ENCODE results near the gene TBPL2. TPM values are rescaled to one million over a fixed set of nuclear protein-coding genes. Genes with fewer than 3 reads are reported as not detected.
"Not testable (repeated sequence)": the region's sequence is repeated elsewhere in the genome, so short reads cannot be mapped to it uniquely, and the experiment has no call there.

Gene TBPL2
- total RNA-seq, 1 donor from 2014 or later, result not detected

DNA sequence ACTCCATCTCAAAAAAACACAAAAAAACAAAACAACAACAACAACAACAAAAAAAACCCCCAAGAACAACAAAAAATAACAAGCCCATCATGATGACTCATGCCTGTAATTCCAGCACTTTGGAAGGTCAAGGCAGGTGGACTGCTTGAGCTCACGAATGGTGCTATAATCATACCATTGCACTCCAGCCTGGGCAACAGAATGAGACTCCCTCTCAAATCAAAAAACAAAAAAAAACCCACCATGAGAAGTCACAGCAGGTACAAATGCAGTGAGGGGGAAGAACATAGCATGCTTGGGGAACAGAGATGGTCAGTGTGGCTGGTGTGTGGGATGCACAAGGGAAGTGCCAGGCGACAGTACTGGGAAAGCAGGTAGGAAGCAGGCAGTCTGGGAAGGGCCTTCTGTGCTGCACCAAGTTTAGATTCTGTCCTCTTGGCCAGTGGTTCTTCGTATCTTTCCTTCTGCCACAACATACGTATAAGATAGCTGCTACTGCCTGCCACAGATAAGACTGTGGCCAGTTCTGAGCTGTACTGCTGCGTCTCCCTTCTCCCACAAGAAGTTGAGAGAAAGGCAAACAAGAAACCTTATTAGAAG, 56.8 kb downstream of the TBPL2 start:
- Mint-ChIP-seq H3K36me3 (ENCODE audit: low read depth) (peaks cover 26% of the 10 kb centered on the region), H3K27ac (ENCODE audit: unreplicated experiment) (peak overlapping the region; percentile 80), H3K4me1 (ENCODE audit: low read depth) (peaks cover 14% of the 10 kb centered on the region), H3K9me3 (ENCODE audit: low read depth) (no peaks in the 10 kb centered on the region), H3K27me3 (ENCODE audit: low read depth) (no peaks in the 10 kb centered on the region), H3K4me3 (ENCODE audit: unreplicated experiment) (no peak overlapping the region)
- no peak for DNase-seq (ENCODE audit: low spot score)
- TF ChIP-seq, protein P1, sequence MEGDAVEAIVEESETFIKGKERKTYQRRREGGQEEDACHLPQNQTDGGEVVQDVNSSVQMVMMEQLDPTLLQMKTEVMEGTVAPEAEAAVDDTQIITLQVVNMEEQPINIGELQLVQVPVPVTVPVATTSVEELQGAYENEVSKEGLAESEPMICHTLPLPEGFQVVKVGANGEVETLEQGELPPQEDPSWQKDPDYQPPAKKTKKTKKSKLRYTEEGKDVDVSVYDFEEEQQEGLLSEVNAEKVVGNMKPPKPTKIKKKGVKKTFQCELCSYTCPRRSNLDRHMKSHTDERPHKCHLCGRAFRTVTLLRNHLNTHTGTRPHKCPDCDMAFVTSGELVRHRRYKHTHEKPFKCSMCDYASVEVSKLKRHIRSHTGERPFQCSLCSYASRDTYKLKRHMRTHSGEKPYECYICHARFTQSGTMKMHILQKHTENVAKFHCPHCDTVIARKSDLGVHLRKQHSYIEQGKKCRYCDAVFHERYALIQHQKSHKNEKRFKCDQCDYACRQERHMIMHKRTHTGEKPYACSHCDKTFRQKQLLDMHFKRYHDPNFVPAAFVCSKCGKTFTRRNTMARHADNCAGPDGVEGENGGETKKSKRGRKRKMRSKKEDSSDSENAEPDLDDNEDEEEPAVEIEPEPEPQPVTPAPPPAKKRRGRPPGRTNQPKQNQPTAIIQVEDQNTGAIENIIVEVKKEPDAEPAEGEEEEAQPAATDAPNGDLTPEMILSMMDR (IDR thresholded peaks at IDR 0.05), result no peak

DNA sequence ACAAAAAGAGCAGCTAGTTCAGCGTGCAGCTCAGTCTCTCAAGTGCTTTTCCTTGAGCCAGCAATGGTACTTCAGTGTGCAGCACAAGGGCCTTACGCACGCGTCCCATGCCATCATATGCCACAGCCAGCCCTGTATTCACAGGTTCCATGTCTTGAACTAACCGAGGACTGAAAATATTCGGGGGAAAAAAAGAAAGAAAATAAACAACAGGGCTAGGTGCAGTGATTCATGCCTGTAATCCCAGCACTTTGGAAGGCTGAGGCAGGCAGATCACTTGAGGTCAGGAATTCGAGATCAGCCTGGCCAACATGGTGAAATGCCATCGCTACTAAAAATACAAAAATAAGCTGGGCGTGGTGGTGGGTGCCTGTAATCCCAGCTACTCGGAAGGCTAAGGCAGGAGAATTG, 57.4 kb downstream of the TBPL2 start:
- H3K27me3 Mint-ChIP-seq (ENCODE audit: low read depth); H3K4me3 Mint-ChIP-seq (ENCODE audit: unreplicated experiment); DNase-seq (ENCODE audit: low spot score); H3K9me3 Mint-ChIP-seq (ENCODE audit: low read depth): not testable (repeated sequence)
- peak overlapping the region; percentile 80 for H3K27ac Mint-ChIP-seq (ENCODE audit: unreplicated experiment)
- H3K36me3 Mint-ChIP-seq (ENCODE audit: low read depth), result peaks cover 25% of the 10 kb centered on the region
- peaks cover 13% of the 10 kb centered on the region for H3K4me1 Mint-ChIP-seq (ENCODE audit: low read depth)

GRCh38 chr14:55382483-55382882, 57.9 kb downstream of the TBPL2 start:
- DNase-seq (ENCODE audit: low spot score), result no peak

GRCh38 chr14:55381561-55381960, 58.9 kb downstream of the TBPL2 start:
- peaks cover 13% of the 10 kb centered on the region for H3K4me1 Mint-ChIP-seq (ENCODE audit: low read depth)
- H3K27ac Mint-ChIP-seq (ENCODE audit: unreplicated experiment), result no peak overlapping the region
- no peak for DNase-seq (ENCODE audit: low spot score)
- no peaks in the 10 kb centered on the region for H3K27me3 Mint-ChIP-seq (ENCODE audit: low read depth)
- peaks cover 25% of the 10 kb centered on the region for H3K36me3 Mint-ChIP-seq (ENCODE audit: low read depth)
- no peaks in the 10 kb centered on the region for H3K9me3 Mint-ChIP-seq (ENCODE audit: low read depth)
- no peak overlapping the region for H3K4me3 Mint-ChIP-seq (ENCODE audit: unreplicated experiment)
- TF ChIP-seq, protein P1 (IDR thresholded peaks at IDR 0.05), result no peak

More at GRCh38 chr14:55382483-55382882, 57.9 kb downstream of the TBPL2 start:
- peaks cover 13% of the 10 kb centered on the region for H3K4me1 Mint-ChIP-seq (ENCODE audit: low read depth)
- TF ChIP-seq, protein P1 (IDR thresholded peaks at IDR 0.05), result no peak
- no peak overlapping the region for H3K4me3 Mint-ChIP-seq (ENCODE audit: unreplicated experiment)
- H3K27ac Mint-ChIP-seq (ENCODE audit: unreplicated experiment), result peak overlapping the region; percentile 49
- peaks cover 24% of the 10 kb centered on the region for H3K36me3 Mint-ChIP-seq (ENCODE audit: low read depth)
- H3K9me3 Mint-ChIP-seq (ENCODE audit: low read depth), result no peaks in the 10 kb centered on the region
- H3K27me3 Mint-ChIP-seq (ENCODE audit: low read depth), result no peaks in the 10 kb centered on the region

DNA sequence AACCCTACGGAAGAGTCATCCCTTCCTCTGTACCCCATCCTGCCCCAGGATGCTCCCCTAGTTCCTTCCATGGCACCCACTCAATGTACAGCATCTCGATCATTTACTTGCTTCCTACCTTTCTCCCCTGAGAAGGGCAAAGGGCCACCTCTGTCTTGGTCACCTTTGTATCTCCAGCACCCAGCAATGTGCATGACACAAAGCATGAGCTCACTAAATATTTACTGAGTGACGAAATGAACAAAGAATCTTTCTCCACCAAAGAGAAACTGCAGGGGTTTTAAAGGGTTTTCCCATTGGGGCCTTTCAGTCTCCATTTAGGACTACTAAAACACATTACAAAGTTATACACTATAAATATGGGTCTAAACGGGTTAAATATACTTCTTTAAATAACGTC, 59.4 kb downstream of the TBPL2 start:
- Mint-ChIP-seq H3K27me3 (ENCODE audit: low read depth) (no peaks in the 10 kb centered on the region), H3K27ac (ENCODE audit: unreplicated experiment) (no peak overlapping the region), H3K4me3 (ENCODE audit: unreplicated experiment) (no peak overlapping the region), H3K36me3 (ENCODE audit: low read depth) (peaks cover 30% of the 10 kb centered on the region), H3K4me1 (ENCODE audit: low read depth) (peaks cover 13% of the 10 kb centered on the region), H3K9me3 (ENCODE audit: low read depth) (no peaks in the 10 kb centered on the region)
- TF ChIP-seq, protein P1 (IDR thresholded peaks at IDR 0.05), result no peak
- DNase-seq (ENCODE audit: low spot score), result no peak

DNA sequence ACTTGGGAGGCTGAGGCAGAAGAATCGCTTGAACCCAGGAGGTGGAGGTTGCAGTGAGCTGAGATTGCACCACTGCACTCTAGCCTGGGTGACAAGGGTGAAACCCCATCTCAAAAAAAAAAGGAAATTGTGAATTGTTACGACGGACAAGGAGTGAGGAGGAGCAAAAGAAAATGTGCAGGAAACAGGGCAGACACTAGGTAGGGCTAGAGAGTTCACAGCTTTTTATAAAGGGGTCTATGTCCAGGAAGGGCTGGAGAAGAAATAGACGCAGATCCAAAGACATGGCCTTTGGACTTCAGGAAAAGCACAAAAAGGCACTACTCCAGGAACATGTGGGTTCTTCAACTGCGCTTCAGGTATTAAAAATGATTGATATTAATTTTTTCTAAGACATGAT, 63.2 kb downstream of the TBPL2 start:
- H3K4me1 Mint-ChIP-seq (ENCODE audit: low read depth), result no peaks in the 10 kb centered on the region
- H3K27ac Mint-ChIP-seq (ENCODE audit: unreplicated experiment), result no peak overlapping the region
- no peak overlapping the region for H3K4me3 Mint-ChIP-seq (ENCODE audit: unreplicated experiment)
- H3K9me3 Mint-ChIP-seq (ENCODE audit: low read depth), result no peaks in the 10 kb centered on the region
- H3K36me3 Mint-ChIP-seq (ENCODE audit: low read depth), result peaks cover 21% of the 10 kb centered on the region
- H3K27me3 Mint-ChIP-seq (ENCODE audit: low read depth), result no peaks in the 10 kb centered on the region
- TF ChIP-seq, protein P1 (IDR thresholded peaks at IDR 0.05), result no peak
- no peak for DNase-seq (ENCODE audit: low spot score)
